ENCODE data around the gene AGAP1.
A peak's percentile ranks its signal among the peaks of the same experiment; 100 is the strongest.
"Not testable (repeated sequence)": the region's sequence is repeated elsewhere in the genome, so short reads cannot be mapped to it uniquely, and the experiment has no call there.

The AGAP1 gene

GRCh38 chr2:235737840-235738239 is 244.0 kb downstream of the AGAP1 start:
- DNase-seq (ENCODE audit: low read depth), result no peak

- DNase-seq (ENCODE audit: low read depth), result no peak
Observed at GRCh38 chr2:235739704-235740415, 246.0 kb downstream of the AGAP1 start.

GRCh38 chr2:235740821-235741220 is 247.0 kb downstream of the AGAP1 start:
- no peak for DNase-seq (ENCODE audit: low read depth)

GRCh38 chr2:235744161-235744560 is 250.3 kb downstream of the AGAP1 start:
- DNase-seq (ENCODE audit: low read depth), result no peak

- DNase-seq (ENCODE audit: low read depth), result no peak
Observed at GRCh38 chr2:235745597-235745996, 251.8 kb downstream of the AGAP1 start.

- DNase-seq (ENCODE audit: low read depth), result peak; percentile 28
Observed at GRCh38 chr2:235746257-235746934, 252.6 kb downstream of the AGAP1 start.

- no peak for DNase-seq (ENCODE audit: low read depth)
Observed at GRCh38 chr2:235747001-235747785, 253.3 kb downstream of the AGAP1 start.

GRCh38 chr2:235747786-235748091 is 253.9 kb downstream of the AGAP1 start:
- no peak for DNase-seq (ENCODE audit: low read depth)

- no peak for DNase-seq (ENCODE audit: low read depth)
Observed at GRCh38 chr2:235749121-235749770, 255.4 kb downstream of the AGAP1 start.

- DNase-seq (ENCODE audit: low read depth), result no peak
Observed at GRCh38 chr2:235749771-235750160, 255.9 kb downstream of the AGAP1 start.

- DNase-seq (ENCODE audit: low read depth), result no peak
Observed at GRCh38 chr2:235752846-235753245, 259.0 kb downstream of the AGAP1 start.

- no peak for DNase-seq (ENCODE audit: low read depth)
Observed at GRCh38 chr2:235754357-235755207, 260.7 kb downstream of the AGAP1 start.

- DNase-seq (ENCODE audit: low read depth), result no peak
Observed at GRCh38 chr2:235756491-235756890, 262.6 kb downstream of the AGAP1 start.

- no peak for DNase-seq (ENCODE audit: low read depth)
Observed at GRCh38 chr2:235757212-235757611, 263.4 kb downstream of the AGAP1 start.

GRCh38 chr2:235757640-235758039 is 263.8 kb downstream of the AGAP1 start:
- DNase-seq (ENCODE audit: low read depth), result no peak

- no peak for DNase-seq (ENCODE audit: low read depth)
Observed at GRCh38 chr2:235762832-235763598, 269.2 kb downstream of the AGAP1 start.

- DNase-seq (ENCODE audit: low read depth), result no peak
Observed at GRCh38 chr2:235763816-235764215, 270.0 kb downstream of the AGAP1 start.

GRCh38 chr2:235764478-235764877 is 270.6 kb downstream of the AGAP1 start:
- not testable (repeated sequence) for DNase-seq (ENCODE audit: low read depth)

GRCh38 chr2:235765181-235765820 is 271.5 kb downstream of the AGAP1 start:
- no peak for DNase-seq (ENCODE audit: low read depth)

GRCh38 chr2:235766278-235766677 is 272.4 kb downstream of the AGAP1 start:
- peak; percentile 23 for DNase-seq (ENCODE audit: low read depth)
